ENCODE data around the gene OTOG. TPM values are rescaled to one million over a fixed set of nuclear protein-coding genes. Genes with fewer than 3 reads are reported as not detected.

Gene OTOG
- total RNA-seq, 2 donors from 2014 or later: not detected

- no peak overlapping the region for H3K9ac ChIP-seq (ENCODE audit: low read depth in 2 of 2, low read length in 2 of 2)
- no peak overlapping the region for H3K27ac ChIP-seq
- no peak overlapping the region for H3K4me3 ChIP-seq
- H3K9me3 ChIP-seq: no peaks in the 10 kb centered on the region
- no peaks in the 10 kb centered on the region for H3K36me3 ChIP-seq
- H3K4me1 ChIP-seq: no peaks in the 10 kb centered on the region
- H3K27me3 ChIP-seq: no peaks in the 10 kb centered on the region
- intact Hi-C loops (cut with DNase I): no loop called here
- no peak for TF ChIP-seq CTCF (IDR thresholded peaks at IDR 0.05)
- no peak for DNase-seq
Observed at GRCh38 chr11:17533341-17533740, 13.7 kb upstream of the OTOG start.

GRCh38 chr11:17533778-17534415, 13.2 kb upstream of the OTOG start:
- H3K4me3 ChIP-seq: no peak overlapping the region
- no peaks in the 10 kb centered on the region for H3K9me3 ChIP-seq
- no peak for DNase-seq
- H3K9ac ChIP-seq (ENCODE audit: low read depth in 2 of 2, low read length in 2 of 2): no peak overlapping the region
- H3K4me1 ChIP-seq: no peaks in the 10 kb centered on the region
- intact Hi-C loops (cut with DNase I): no loop called here
- no peak for TF ChIP-seq CTCF (IDR thresholded peaks at IDR 0.05)
- no peaks in the 10 kb centered on the region for H3K36me3 ChIP-seq
- H3K27ac ChIP-seq: no peak overlapping the region
- H3K27me3 ChIP-seq: no peaks in the 10 kb centered on the region

- DNase-seq: no peak
- Histone ChIP-seq H3K4me1 (no peaks in the 10 kb centered on the region), H3K9ac (ENCODE audit: low read depth in 2 of 2, low read length in 2 of 2) (no peak overlapping the region), H3K27ac (no peak overlapping the region), H3K4me3 (no peak overlapping the region), H3K36me3 (no peaks in the 10 kb centered on the region), H3K9me3 (no peaks in the 10 kb centered on the region), H3K27me3 (no peaks in the 10 kb centered on the region)
- intact Hi-C loops (cut with DNase I): no loop called here
- no peak for TF ChIP-seq CTCF (IDR thresholded peaks at IDR 0.05)
Observed at GRCh38 chr11:17535488-17535887, 11.6 kb upstream of the OTOG start.

GRCh38 chr11:17537261-17537660, 9.8 kb upstream of the OTOG start:
- Histone ChIP-seq H3K36me3 (no peaks in the 10 kb centered on the region), H3K9me3 (no peaks in the 10 kb centered on the region), H3K9ac (ENCODE audit: low read depth in 2 of 2, low read length in 2 of 2) (no peak overlapping the region), H3K27me3 (no peaks in the 10 kb centered on the region), H3K4me3 (no peak overlapping the region), H3K27ac (no peak overlapping the region), H3K4me1 (no peaks in the 10 kb centered on the region)
- no peak for TF ChIP-seq CTCF (IDR thresholded peaks at IDR 0.05)
- intact Hi-C loops (cut with DNase I): no loop called here
- no peak for DNase-seq

- Histone ChIP-seq H3K36me3 (no peaks in the 10 kb centered on the region), H3K27ac (no peak overlapping the region), H3K4me3 (no peak overlapping the region), H3K27me3 (no peaks in the 10 kb centered on the region), H3K4me1 (no peaks in the 10 kb centered on the region), H3K9ac (ENCODE audit: low read depth in 2 of 2, low read length in 2 of 2) (no peak overlapping the region), H3K9me3 (no peaks in the 10 kb centered on the region)
- no peak for TF ChIP-seq CTCF (IDR thresholded peaks at IDR 0.05)
- no peak for DNase-seq
- intact Hi-C loops (cut with DNase I): no loop called here
Observed at GRCh38 chr11:17538054-17538453, 9.0 kb upstream of the OTOG start.

Measured in colonic mucosa (tissue), 4 donors.